ENCODE data around the gene CBLIF. TPM values are rescaled to one million over a fixed set of nuclear protein-coding genes. Genes with fewer than 3 reads are reported as not detected.

Gene CBLIF
- total RNA-seq, 6 experiments from 2014 or later: not detected

DNA sequence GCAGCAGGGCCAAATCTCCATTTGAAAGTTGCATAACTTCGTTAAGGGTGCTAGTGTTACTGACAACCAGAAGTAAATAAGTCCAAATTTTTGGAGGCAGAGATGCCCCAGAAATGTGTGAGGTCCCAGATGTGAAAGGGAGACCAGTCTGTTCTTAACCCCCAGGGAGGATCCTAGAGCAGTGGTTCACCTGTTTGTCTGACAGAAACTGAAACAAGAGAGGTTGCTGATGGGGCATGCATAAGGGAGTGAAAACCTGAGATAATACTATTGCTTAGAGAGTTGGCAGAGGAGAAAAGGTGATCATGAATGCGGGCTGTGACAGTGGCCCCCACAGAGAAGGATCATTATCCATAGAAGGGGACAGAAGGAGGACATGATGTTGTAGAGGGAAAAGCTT is 3.8 kb downstream of the CBLIF start:
- ATAC-seq: no peak

DNA sequence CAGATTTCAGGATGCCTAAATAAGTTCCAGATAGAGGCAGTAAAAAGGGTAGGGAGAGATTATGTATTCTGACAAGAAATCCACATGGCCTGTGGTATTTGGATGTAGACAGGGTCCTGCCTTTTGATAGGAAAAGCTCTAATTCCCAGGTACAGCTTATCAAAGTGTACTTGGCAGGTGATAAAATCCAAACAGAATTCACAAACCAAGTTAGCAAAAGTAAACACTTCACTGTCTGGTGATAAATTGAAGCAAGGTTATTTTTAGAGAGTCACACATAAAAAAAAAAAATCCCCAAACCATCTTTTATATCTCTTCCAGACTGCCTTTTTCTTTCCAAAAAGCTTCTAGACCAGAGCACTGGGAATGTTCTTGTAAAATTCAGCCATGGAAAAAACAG is 5.7 kb downstream of the CBLIF start:
- Histone ChIP-seq H3K36me3 (no peaks in the 10 kb centered on the region), H3K9me3 (no peaks in the 10 kb centered on the region), H3K4me3 (no peak overlapping the region), H3K27ac (no peak overlapping the region), H3K4me1 (no peaks in the 10 kb centered on the region), H3K27me3 (no peaks in the 10 kb centered on the region)
- ATAC-seq: peak in 1 of 4 donors; percentile 17
- no peak for TF ChIP-seq POLR2A (IDR thresholded peaks at IDR 0.05)
- TF ChIP-seq, protein P1, sequence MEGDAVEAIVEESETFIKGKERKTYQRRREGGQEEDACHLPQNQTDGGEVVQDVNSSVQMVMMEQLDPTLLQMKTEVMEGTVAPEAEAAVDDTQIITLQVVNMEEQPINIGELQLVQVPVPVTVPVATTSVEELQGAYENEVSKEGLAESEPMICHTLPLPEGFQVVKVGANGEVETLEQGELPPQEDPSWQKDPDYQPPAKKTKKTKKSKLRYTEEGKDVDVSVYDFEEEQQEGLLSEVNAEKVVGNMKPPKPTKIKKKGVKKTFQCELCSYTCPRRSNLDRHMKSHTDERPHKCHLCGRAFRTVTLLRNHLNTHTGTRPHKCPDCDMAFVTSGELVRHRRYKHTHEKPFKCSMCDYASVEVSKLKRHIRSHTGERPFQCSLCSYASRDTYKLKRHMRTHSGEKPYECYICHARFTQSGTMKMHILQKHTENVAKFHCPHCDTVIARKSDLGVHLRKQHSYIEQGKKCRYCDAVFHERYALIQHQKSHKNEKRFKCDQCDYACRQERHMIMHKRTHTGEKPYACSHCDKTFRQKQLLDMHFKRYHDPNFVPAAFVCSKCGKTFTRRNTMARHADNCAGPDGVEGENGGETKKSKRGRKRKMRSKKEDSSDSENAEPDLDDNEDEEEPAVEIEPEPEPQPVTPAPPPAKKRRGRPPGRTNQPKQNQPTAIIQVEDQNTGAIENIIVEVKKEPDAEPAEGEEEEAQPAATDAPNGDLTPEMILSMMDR (IDR thresholded peaks at IDR 0.05): no peak
- DNase-seq: no peak
- intact Hi-C loops (cut with DNase I): no loop called here

More for the DNA sequence above, 3.8 kb downstream of the CBLIF start:
- 81% methylated on average over 2 of the region's 2 CpGs for WGBS (ENCODE audit: insufficient coverage, low coverage, low lambda C conversion rate, missing lambda C conversion rate)
- no peak overlapping the region for H3K4me3 ChIP-seq
- H3K4me1 ChIP-seq: no peaks in the 10 kb centered on the region
- DNase-seq: no peak
- intact Hi-C loops (cut with DNase I): no loop called here
- no peaks in the 10 kb centered on the region for H3K36me3 ChIP-seq
- TF ChIP-seq POLR2A (IDR thresholded peaks at IDR 0.05): no peak
- TF ChIP-seq, protein P1 (IDR thresholded peaks at IDR 0.05): no peak
- no peak overlapping the region for H3K27ac ChIP-seq
- no peaks in the 10 kb centered on the region for H3K27me3 ChIP-seq
- no peaks in the 10 kb centered on the region for H3K9me3 ChIP-seq

DNA sequence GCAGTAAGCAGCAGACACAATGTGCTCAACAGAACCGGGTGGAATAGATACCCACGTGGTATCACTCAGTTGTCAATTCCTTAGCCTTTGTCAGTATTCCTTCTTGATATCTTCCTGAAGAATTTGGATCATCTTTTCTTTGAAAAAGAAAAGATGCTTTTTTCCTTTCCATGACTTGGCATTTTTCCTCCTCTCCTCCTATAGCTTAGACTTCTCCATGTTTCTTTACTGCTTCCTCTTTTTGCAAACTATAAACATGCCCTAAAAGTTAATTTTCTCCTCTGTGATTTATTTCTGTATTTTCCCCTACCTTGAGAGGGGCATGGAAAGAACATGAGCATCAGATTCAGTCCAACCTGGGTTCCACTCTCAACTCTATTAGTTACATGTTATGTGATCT is 11.7 kb downstream of the CBLIF start:
- ATAC-seq (no peak), DNase-seq (no peak)
- no peak overlapping the region for H3K4me3 ChIP-seq
- intact Hi-C loops (cut with DNase I): no loop called here
- 63% methylated on average over 2 of the region's 2 CpGs for WGBS (ENCODE audit: insufficient coverage, low coverage, low lambda C conversion rate, missing lambda C conversion rate)
- H3K36me3 ChIP-seq: no peaks in the 10 kb centered on the region
- no peaks in the 10 kb centered on the region for H3K9me3 ChIP-seq
- no peaks in the 10 kb centered on the region for H3K27me3 ChIP-seq
- TF ChIP-seq, protein P1 (IDR thresholded peaks at IDR 0.05): no peak
- no peaks in the 10 kb centered on the region for H3K4me1 ChIP-seq
- no peak overlapping the region for H3K27ac ChIP-seq

DNA sequence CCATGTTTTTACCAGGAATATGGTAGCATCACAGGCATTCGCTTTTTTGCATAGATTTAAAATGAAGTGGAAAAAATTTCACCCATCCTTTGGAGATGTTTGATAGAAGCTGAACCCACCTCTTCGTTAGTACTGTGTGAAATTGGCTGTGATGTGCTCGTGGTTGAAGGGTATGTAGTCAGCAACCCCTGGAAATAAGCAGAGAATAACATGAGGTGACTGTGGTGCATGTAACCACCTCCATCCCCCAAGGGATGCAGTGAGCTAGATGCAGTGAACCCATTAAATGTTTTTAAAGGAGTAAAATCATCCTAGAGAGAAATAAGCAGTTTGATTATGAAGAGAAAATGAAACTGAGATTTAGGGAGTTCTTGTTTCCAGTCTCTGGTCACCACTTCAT is 15.9 kb downstream of the CBLIF start:
- ATAC-seq (no peak), DNase-seq (no peak)
- Histone ChIP-seq H3K4me1 (no peaks in the 10 kb centered on the region), H3K27me3 (no peaks in the 10 kb centered on the region), H3K27ac (no peak overlapping the region), H3K36me3 (no peaks in the 10 kb centered on the region), H3K9me3 (no peaks in the 10 kb centered on the region), H3K4me3 (no peak overlapping the region)
- TF ChIP-seq, protein P1 (IDR thresholded peaks at IDR 0.05): no peak
- no peak for TF ChIP-seq POLR2A (IDR thresholded peaks at IDR 0.05)
- whole genome bisulfite sequencing (ENCODE audit: insufficient coverage, low coverage, low lambda C conversion rate, missing lambda C conversion rate): 59% methylated on average over 3 of the region's 3 CpGs
- intact Hi-C loops (cut with DNase I): no loop called here

DNA sequence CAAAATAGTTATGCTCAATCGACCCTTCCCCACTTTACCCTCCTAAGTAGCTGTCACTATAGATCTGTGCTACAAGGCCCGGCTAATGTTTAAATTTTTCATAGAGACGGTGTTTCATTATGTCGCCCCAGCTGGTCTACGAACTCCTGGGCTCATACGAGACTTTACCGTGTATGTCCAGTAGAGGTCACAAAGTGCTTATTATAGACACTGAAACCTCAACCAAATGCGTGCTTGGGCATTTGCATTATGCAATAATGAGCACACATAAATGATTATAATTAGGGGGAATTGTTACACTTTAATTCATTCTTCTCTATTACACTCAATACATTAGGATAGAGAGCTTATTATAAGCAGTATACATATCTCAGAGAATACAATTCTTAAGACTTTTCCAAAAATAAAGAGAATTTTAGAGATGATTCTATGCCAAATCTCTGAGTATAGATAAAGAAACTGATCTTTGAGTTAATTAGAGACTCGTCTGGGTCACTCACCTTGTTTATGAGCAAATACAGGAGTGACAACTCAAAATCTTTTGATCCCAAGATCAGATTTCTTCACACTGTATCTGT is 22.2 kb downstream of the CBLIF start:
- H3K9me3 ChIP-seq: no peaks in the 10 kb centered on the region
- H3K36me3 ChIP-seq: no peaks in the 10 kb centered on the region
- DNase-seq: no peak
- WGBS (ENCODE audit: insufficient coverage, low coverage, low lambda C conversion rate, missing lambda C conversion rate): 2% methylated on average over 9 of the region's 9 CpGs
- peak; percentile 92 to 97 (median 96) for ATAC-seq
- intact Hi-C loops (cut with DNase I): no loop called here
- TF ChIP-seq, protein P1 (IDR thresholded peaks at IDR 0.05): peak; percentile 63 to 70 (median 68)
- no peak for TF ChIP-seq POLR2A (IDR thresholded peaks at IDR 0.05)
- H3K27ac ChIP-seq: no peak overlapping the region
- H3K4me1 ChIP-seq: peaks cover 0 to 5% (median 0%) of the 10 kb centered on the region in 4 donors
- no peaks in the 10 kb centered on the region for H3K27me3 ChIP-seq
- H3K4me3 ChIP-seq: no peak overlapping the region
